HepG2 (cell line): ENCODE data around the gene ROBO2. TPM values are rescaled to one million over a fixed set of nuclear protein-coding genes. Genes with fewer than 3 reads are reported as not detected.

ENCODE experiments used
- ATAC-seq: fragments of 200-7000 bp; cut with Tn5 transposase; 3 replicates; pipeline ENCODE4 v1.9.1; 2020; ENCODE audit warnings: mild to moderate bottlenecking, moderate library complexity
- BruUV-seq: library from RNA; stranded (reverse); fragments of 400-500 nt; replicated peaks from 2 replicates; lab custom pipeline; 2021; lab: Mats Ljungman, UMichigan
- CTCF ChIA-PET: fragments of 300-600 bp; formaldehyde crosslinking; extraction: SDS; loops from one replicate; lab custom pipeline; 2021; ENCODE audit warnings: low total read pairs, inconsistent platforms, low intra/inter-chr PET ratio; lab: Yijun Ruan, JAX
- POLR2A ChIA-PET: fragments of 350-600 bp; sonication (Branson Sonifier 250); formaldehyde crosslinking; loops from one replicate; lab custom pipeline; 2020; ENCODE audit warnings: antibody characterized with exemption, inconsistent platforms; lab: Yijun Ruan, JAX
- DNase-seq: peaks from one replicate; pipeline ENCODE4 v3.0.0-alpha.2; 2015; ENCODE audit warnings: low spot score
- FAIRE-seq: peaks from 3 replicates; lab custom pipeline; 2011; peaks lifted over from hg19 to GRCh38; lab: Jason Lieb, UNC
- H2AFZ ChIP-seq: one replicate; pipeline ENCODE4 v1.6.1; 2011; ENCODE audit warnings: low read length, inconsistent platforms
- H3K27ac ChIP-seq: fragments of 300-600 bp; 3 replicates; pipeline ENCODE4 v1.8.0; 2011; ENCODE audit warnings: mixed run types, mild to moderate bottlenecking, mixed read lengths, low read length, inconsistent platforms; ENCODE audit not compliant: insufficient read depth; ENCODE audit errors: extremely low read length
- H3K27me3 ChIP-seq, 2 experiments: fragments of 200-600 bp in 1 of 2; 2 replicates in 1 of 2; 3 replicates in 1 of 2; pipeline versions ENCODE4 v1.6.0 to v1.8.0; 2011; ENCODE audit warnings: low read length in 2 of 2, mild to moderate bottlenecking in 2 of 2, moderate library complexity in 2 of 2, inconsistent platforms in 1 of 2; ENCODE audit not compliant: insufficient read depth in 2 of 2, control insufficient read depth in 1 of 2
- H3K36me3 ChIP-seq, 2 experiments: fragments of 200-600 bp in 1 of 2; replicated peaks in 1 of 2; 2 replicates in 1 of 2; 3 replicates in 1 of 2; pipeline versions ENCODE4 v1.5.1 to v1.8.0; 2011; ENCODE audit warnings: low read length in 2 of 2, inconsistent platforms in 1 of 2; ENCODE audit not compliant: insufficient read depth in 2 of 2, control insufficient read depth in 1 of 2
- H3K4me1 ChIP-seq: 2 replicates; pipeline ENCODE4 v1.5.1; 2012; ENCODE audit warnings: low read length, inconsistent platforms; ENCODE audit not compliant: insufficient read depth
- H3K4me2 ChIP-seq: 2 replicates; pipeline ENCODE4 v1.6.0; 2011; ENCODE audit warnings: low read depth, low read length, inconsistent platforms
- H3K4me3 ChIP-seq, 3 experiments: fragments of 200-600 bp in 1 of 3; sonication (generic), shearing (Covaris generic) in 1 of 3; replicated peaks in 1 of 3; 2 replicates each; pipeline ENCODE4 v1.5.1; 2011 to 2016; ENCODE audit warnings: low read length in 3 of 3, inconsistent platforms in 2 of 3, low read depth in 2 of 3, mild to moderate bottlenecking in 2 of 3, control low read depth in 1 of 3, mixed read lengths in 1 of 3; ENCODE audit not compliant: insufficient read depth in 1 of 3
- H3K79me2 ChIP-seq: one replicate; pipeline ENCODE4 v1.6.1; 2011; ENCODE audit warnings: low read length, inconsistent platforms; ENCODE audit not compliant: insufficient read depth
- H3K9ac ChIP-seq: 2 replicates; pipeline ENCODE4 v1.6.0; 2011; ENCODE audit warnings: mild to moderate bottlenecking, low read depth, low read length, inconsistent platforms; ENCODE audit not compliant: insufficient read depth
- H3K9me3 ChIP-seq: 2 replicates; pipeline ENCODE4 v1.5.1; 2012; ENCODE audit warnings: mild to moderate bottlenecking, low read length
- H4K20me1 ChIP-seq: 2 replicates; pipeline ENCODE4 v1.6.0; 2011; ENCODE audit warnings: inconsistent platforms, mild to moderate bottlenecking, low read length, moderate library complexity; ENCODE audit not compliant: insufficient read depth
- FOSL2 ChIP-seq: sonication (generic); formaldehyde crosslinking; IDR thresholded peaks from 2 replicates; pipeline ENCODE4 v1.4.0; 2020; ENCODE audit warnings: missing genetic modification reagents
- HNF4G ChIP-seq, 2 experiments: sonication (generic) in 1 of 2; formaldehyde crosslinking in 1 of 2; IDR thresholded peaks; 2 replicates each; pipeline versions ENCODE4 v1.4.0 to v1.6.1; 2011 to 2020; ENCODE audit warnings: borderline replicate concordance in 2 of 2, low read depth in 2 of 2, mild to moderate bottlenecking in 2 of 2, low read length in 1 of 2, missing genetic modification reagents in 1 of 2, moderate library complexity in 1 of 2
- KAT8 ChIP-seq: IDR thresholded peaks from 2 replicates; pipeline ENCODE4 v1.6.1; 2016; ENCODE audit warnings: missing genetic modification reagents, missing compliant biosample characterization
- MBD4 ChIP-seq: IDR thresholded peaks from 2 replicates; pipeline ENCODE4 v1.6.1; 2012; ENCODE audit warnings: low read length, inconsistent platforms, borderline replicate concordance
- PHF8 ChIP-seq: sonication (generic); formaldehyde crosslinking; IDR thresholded peaks from 2 replicates; pipeline ENCODE4 v1.5.0; 2020; ENCODE audit warnings: missing genetic modification reagents
- PRMT3 ChIP-seq: sonication (generic); formaldehyde crosslinking; IDR thresholded peaks from 2 replicates; pipeline ENCODE4 v1.8.1; 2022; ENCODE audit warnings: low read depth, mild to moderate bottlenecking, moderate library complexity, missing genetic modification reagents, borderline replicate concordance
- SALL2 ChIP-seq: sonication (generic); formaldehyde crosslinking; IDR thresholded peaks from 2 replicates; pipeline ENCODE4 v1.8.1; 2023; ENCODE audit warnings: mild to moderate bottlenecking, missing genetic modification reagents, inconsistent platforms
- SUZ12 ChIP-seq: fragments of 150-350 bp; IDR thresholded peaks from 2 replicates; pipeline ENCODE4 v1.6.1; 2014; ENCODE audit warnings: low read depth, low read length
- TBP ChIP-seq: sonication (generic); formaldehyde crosslinking; IDR thresholded peaks from 2 replicates; pipeline ENCODE4 v1.5.0; 2020; ENCODE audit warnings: missing genetic modification reagents
- TEAD3 ChIP-seq: optimal IDR thresholded peaks from 2 replicates; pipeline ENCODE3; 2016; ENCODE audit warnings: borderline replicate concordance
- ZFP36 ChIP-seq: fragments of 150-350 bp; IDR thresholded peaks from 2 replicates; pipeline ENCODE4 v1.6.1; 2018; ENCODE audit warnings: borderline replicate concordance, low read length, low read depth; ENCODE audit not compliant: partially characterized antibody
- ZMYM3 ChIP-seq: sonication (generic); formaldehyde crosslinking; IDR thresholded peaks from 2 replicates; pipeline ENCODE4 v1.5.1; 2020; ENCODE audit warnings: mild to moderate bottlenecking, missing genetic modification reagents
- ZNF160 ChIP-seq: sonication (generic); formaldehyde crosslinking; IDR thresholded peaks from 2 replicates; pipeline ENCODE4 v1.8.0; 2022; ENCODE audit warnings: mild to moderate bottlenecking, inconsistent platforms, missing genetic modification reagents
- ZNF205 ChIP-seq: IDR thresholded peaks from 2 replicates; pipeline ENCODE4 v1.6.1; 2018; ENCODE audit warnings: missing biosample characterization, missing genetic modification reagents
- ZNF256 ChIP-seq: sonication (generic); formaldehyde crosslinking; conservative IDR thresholded peaks from 2 replicates; pipeline ENCODE4 v1.4.0; 2020; ENCODE audit warnings: missing genetic modification reagents
- ZNF34 ChIP-seq: sonication (generic); formaldehyde crosslinking; IDR thresholded peaks from 2 replicates; pipeline ENCODE4 v1.4.0; 2020; ENCODE audit warnings: mild to moderate bottlenecking, missing genetic modification reagents, borderline replicate concordance
- ZNF383 ChIP-seq: sonication (generic); formaldehyde crosslinking; IDR thresholded peaks from 2 replicates; pipeline ENCODE4 v1.4.0; 2020; ENCODE audit warnings: missing genetic modification reagents, mild to moderate bottlenecking, borderline replicate concordance
- ZNF883 ChIP-seq: sonication (generic); formaldehyde crosslinking; IDR thresholded peaks from 2 replicates; pipeline ENCODE4 v1.5.1; 2020; ENCODE audit warnings: mild to moderate bottlenecking, missing genetic modification reagents; ENCODE audit errors: not compliant biosample characterization
- WGBS: methylation state at CpG from one replicate; pipeline ENCODE4 v1.1.6; 2017; ENCODE audit warnings: low lambda C conversion rate; 5-methylcytosine and 5-hydroxymethylcytosine counted together
- in situ Hi-C: cut with HindIII; loops from 2 replicates; pipeline ENCODE4 v1.10.0; 2017; ENCODE audit warnings: low pct_unique_long_range_greater_than_20kb; ENCODE audit not compliant: extremely low pct_ligation_motif_present
- intact Hi-C: fragments of 100-400 bp; cut with micrococcal nuclease; formaldehyde crosslinking; loops from one replicate; pipeline ENCODE4 v1.10.0; 2022; ENCODE audit not compliant: unreplicated experiment
- polyA plus RNA-seq, 8 experiments: library from polyadenylated mRNA; depleted of rRNA in 3 of 8; stranded (reverse) in 7 of 8; unstranded in 1 of 8; fragments of >200 nt; fragmentation: Illumina TruSeq in 4 of 8; extraction: Trizol in 4 of 8; gene quantifications; 2 replicates each; pipeline versions ENCODE4 v1.2.1 to v1.2.3, GENCODE V29; 2011 to 2016; ENCODE audit warnings: low read depth in 4 of 8, missing spikeins in 1 of 8, mixed read lengths in 1 of 8; ENCODE audit not compliant: insufficient read depth in 1 of 8
- total RNA-seq, 5 experiments: library from RNA; depleted of rRNA; stranded (reverse); fragments of >200 nt; fragmentation: Illumina TruSeq; extraction: Trizol; gene quantifications; 2 replicates each; pipeline ENCODE4 v1.2.3, GENCODE V29; 2016; ENCODE audit warnings: low read depth in 1 of 5
- TF ChIP-seq, protein P1 (sequence below): sonication (generic); formaldehyde crosslinking; IDR thresholded peaks from 2 replicates; pipeline ENCODE4 v1.4.0; 2020; ENCODE audit warnings: missing genetic modification reagents

ROBO2 gene
- total and polyA plus RNA-seq, 2 of the 13 experiments (the other 11 are each of a cell fraction or from before 2014, with no cell fraction given), result not detected

DNA sequence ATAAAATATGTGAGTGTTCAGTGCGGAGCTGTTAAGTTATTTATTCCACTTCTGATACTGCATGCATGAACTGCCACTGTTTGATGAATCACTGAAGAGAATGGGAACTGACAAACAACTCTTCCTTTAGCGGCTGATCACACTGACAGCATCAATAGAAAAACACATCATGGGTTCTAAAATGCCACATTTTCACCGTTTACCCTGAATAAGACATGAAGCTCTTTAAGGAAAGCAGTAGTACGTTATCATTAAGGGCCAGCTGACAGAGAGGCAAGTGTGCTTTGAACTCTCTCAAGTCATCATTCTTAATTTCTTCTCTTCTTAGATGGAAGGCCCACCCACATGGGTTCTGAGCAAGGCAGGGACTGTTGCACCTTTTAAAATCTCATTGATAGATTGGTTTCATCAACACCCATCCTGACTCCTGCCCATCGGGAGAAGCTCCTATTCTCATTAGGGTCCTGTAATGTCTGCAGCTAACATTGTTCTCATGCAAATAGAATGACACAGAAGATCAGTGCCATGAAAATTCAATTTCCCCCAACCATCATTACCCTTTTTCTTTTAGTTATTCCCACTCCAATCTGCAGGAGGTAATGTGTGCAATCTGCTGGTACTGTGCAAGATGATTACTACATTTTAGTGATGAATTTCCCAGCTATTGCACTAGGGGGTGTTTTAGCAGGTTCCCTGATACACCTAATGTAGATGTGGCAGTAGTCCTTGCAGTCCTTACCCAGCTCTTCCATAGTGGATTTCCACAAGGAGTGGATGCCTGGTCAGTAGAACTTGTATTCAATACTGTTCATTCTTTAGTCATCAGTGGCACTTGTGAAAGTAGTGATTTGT, 119.1 kb downstream of the ROBO2 start:
- H3K9ac ChIP-seq, result no peak overlapping the region
- TF ChIP-seq SALL2 (CRISPR knock-in tag) (no peak), FOSL2 (CRISPR knock-in tag) (no peak), ZNF383 (no peak), ZNF34 (CRISPR knock-in tag) (no peak), TEAD3 (CRISPR knock-in tag) (no peak), ZMYM3 (CRISPR knock-in tag) (no peak), MBD4 (no peak), ZNF883 (CRISPR knock-in tag) (no peak), HNF4G (IDR thresholded peaks at IDR 0.05; ENCODE audit: borderline replicate concordance, low read depth, low read length) (no peak), HNF4G (CRISPR knock-in tag; IDR thresholded peaks at IDR 0.05; ENCODE audit: borderline replicate concordance, low read depth) (no peak), TBP (no peak), SUZ12 (no peak), PRMT3 (CRISPR knock-in tag) (no peak), ZNF160 (CRISPR knock-in tag) (no peak), PHF8 (CRISPR knock-in tag) (no peak), KAT8 (CRISPR knock-in tag) (no peak), ZFP36 (no peak), ZNF256 (CRISPR knock-in tag) (no peak), ZNF205 (CRISPR knock-in tag) (no peak)
- TF ChIP-seq, protein P1, sequence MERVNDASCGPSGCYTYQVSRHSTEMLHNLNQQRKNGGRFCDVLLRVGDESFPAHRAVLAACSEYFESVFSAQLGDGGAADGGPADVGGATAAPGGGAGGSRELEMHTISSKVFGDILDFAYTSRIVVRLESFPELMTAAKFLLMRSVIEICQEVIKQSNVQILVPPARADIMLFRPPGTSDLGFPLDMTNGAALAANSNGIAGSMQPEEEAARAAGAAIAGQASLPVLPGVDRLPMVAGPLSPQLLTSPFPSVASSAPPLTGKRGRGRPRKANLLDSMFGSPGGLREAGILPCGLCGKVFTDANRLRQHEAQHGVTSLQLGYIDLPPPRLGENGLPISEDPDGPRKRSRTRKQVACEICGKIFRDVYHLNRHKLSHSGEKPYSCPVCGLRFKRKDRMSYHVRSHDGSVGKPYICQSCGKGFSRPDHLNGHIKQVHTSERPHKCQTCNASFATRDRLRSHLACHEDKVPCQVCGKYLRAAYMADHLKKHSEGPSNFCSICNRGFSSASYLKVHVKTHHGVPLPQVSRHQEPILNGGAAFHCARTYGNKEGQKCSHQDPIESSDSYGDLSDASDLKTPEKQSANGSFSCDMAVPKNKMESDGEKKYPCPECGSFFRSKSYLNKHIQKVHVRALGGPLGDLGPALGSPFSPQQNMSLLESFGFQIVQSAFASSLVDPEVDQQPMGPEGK, result no peak
- H3K9me3 ChIP-seq, result no peaks in the 10 kb centered on the region
- peak; percentile 86 for ATAC-seq
- POLR2A ChIA-PET, result no interaction called here
- no peaks in the 10 kb centered on the region for H3K4me1 ChIP-seq
- H3K4me2 ChIP-seq, result no peak overlapping the region
- peak; percentile 1 for DNase-seq
- H3K36me3 ChIP-seq, result no peaks in the 10 kb centered on the region
- H4K20me1 ChIP-seq, result no peaks in the 10 kb centered on the region
- intact Hi-C loops (no loop called here), in situ Hi-C loops (no loop called here)
- H3K79me2 ChIP-seq, result no peaks in the 10 kb centered on the region
- no peak for FAIRE-seq
- WGBS, result 33% methylated on average over 4 of the region's 5 CpGs
- BruUV-seq, result no TSS peak
- H3K27me3 ChIP-seq, result no peaks in the 10 kb centered on the region
- H2AFZ ChIP-seq, result no peak overlapping the region
- no peak overlapping the region for H3K27ac ChIP-seq
- no peak overlapping the region for H3K4me3 ChIP-seq
- CTCF ChIA-PET, result no interaction called here
